H9 (cell line): ENCODE data around the gene IRF2. TPM values are rescaled to one million over a fixed set of nuclear protein-coding genes. Genes with fewer than 3 reads are reported as not detected.

Source experiments
- DNase-seq: peaks from one replicate; pipeline ENCODE4 v3.0.0-alpha.2; 2017
- H2AFZ ChIP-seq: one replicate; pipeline ENCODE4 v1.6.1; 2013; ENCODE audit warnings: mild to moderate bottlenecking, low read length, control low read depth, moderate library complexity
- H2AK5ac ChIP-seq: 2 replicates; pipeline ENCODE4 v1.6.1; 2013; ENCODE audit warnings: low read length, control low read depth, mixed read lengths; ENCODE audit not compliant: insufficient read length
- H2BK120ac ChIP-seq: one replicate; pipeline ENCODE4 v1.6.1; 2013; ENCODE audit warnings: low read depth, mild to moderate bottlenecking, low read length, control low read depth, inconsistent platforms; ENCODE audit not compliant: poor library complexity, severe bottlenecking
- H2BK12ac ChIP-seq: 2 replicates; pipeline ENCODE4 v1.6.1; 2013; ENCODE audit warnings: low read length, control low read depth, mixed read lengths, low read depth; ENCODE audit not compliant: insufficient read length
- H2BK15ac ChIP-seq: 2 replicates; pipeline ENCODE4 v1.6.1; 2013; ENCODE audit warnings: low read depth, low read length, control low read depth
- H2BK20ac ChIP-seq: one replicate; pipeline ENCODE4 v1.6.1; 2013; ENCODE audit warnings: low read depth, mild to moderate bottlenecking, low read length, control low read depth, inconsistent platforms; ENCODE audit not compliant: poor library complexity, severe bottlenecking
- H2BK5ac ChIP-seq: 2 replicates; pipeline ENCODE4 v1.6.1; 2013; ENCODE audit warnings: low read length, control low read depth, mixed read lengths; ENCODE audit not compliant: insufficient read length
- H3K14ac ChIP-seq: 2 replicates; pipeline ENCODE4 v1.6.1; 2013; ENCODE audit warnings: low read length, control low read depth; ENCODE audit not compliant: insufficient read depth
- H3K18ac ChIP-seq: 2 replicates; pipeline ENCODE4 v1.6.1; 2013; ENCODE audit warnings: low read depth, mild to moderate bottlenecking, mixed read lengths, low read length, control low read depth; ENCODE audit not compliant: insufficient read length
- H3K23ac ChIP-seq: 2 replicates; pipeline ENCODE4 v1.6.1; 2013; ENCODE audit warnings: low read length, control low read depth, mixed read lengths, low read depth; ENCODE audit not compliant: insufficient read length
- H3K23me2 ChIP-seq: 2 replicates; pipeline ENCODE4 v1.6.1; 2013; ENCODE audit warnings: low read depth, mild to moderate bottlenecking, mixed read lengths, low read length, control low read depth; ENCODE audit not compliant: insufficient read length, poor library complexity, severe bottlenecking
- H3K27ac ChIP-seq: 2 replicates; pipeline ENCODE4 v1.5.1; 2013; ENCODE audit warnings: low read length, control low read depth, mixed read lengths, low read depth; ENCODE audit not compliant: insufficient read length
- H3K27me3 ChIP-seq: 2 replicates; pipeline ENCODE4 v1.6.1; 2013; ENCODE audit warnings: low read length, control low read depth, inconsistent platforms; ENCODE audit not compliant: insufficient read depth
- H3K4ac ChIP-seq: 2 replicates; pipeline ENCODE4 v1.6.1; 2013; ENCODE audit warnings: low read depth, mild to moderate bottlenecking, control low read depth, inconsistent platforms, low read length, moderate library complexity
- H3K4me1 ChIP-seq: 2 replicates; pipeline ENCODE4 v1.6.1; 2013; ENCODE audit warnings: low read length, control low read depth, inconsistent platforms; ENCODE audit not compliant: insufficient read depth
- H3K4me2 ChIP-seq: 2 replicates; pipeline ENCODE4 v1.6.1; 2013; ENCODE audit warnings: low read length, control low read depth, mixed read lengths; ENCODE audit not compliant: insufficient read length, insufficient read depth
- H3K56ac ChIP-seq: 2 replicates; pipeline ENCODE4 v1.6.1; 2013; ENCODE audit warnings: low read depth, mild to moderate bottlenecking, mixed read lengths, low read length, control low read depth; ENCODE audit not compliant: insufficient read length
- H3K79me1 ChIP-seq: 2 replicates; pipeline ENCODE4 v1.6.1; 2013; ENCODE audit warnings: low read depth, mild to moderate bottlenecking, moderate library complexity, low read length, control low read depth, inconsistent platforms; ENCODE audit not compliant: insufficient read depth, poor library complexity, severe bottlenecking
- H3K79me2 ChIP-seq: 2 replicates; pipeline ENCODE4 v1.6.1; 2013; ENCODE audit warnings: low read length, control low read depth, inconsistent platforms; ENCODE audit not compliant: insufficient read depth
- H3K9ac ChIP-seq: 2 replicates; pipeline ENCODE4 v1.6.1; 2013; ENCODE audit warnings: low read length, control low read depth, mixed read lengths; ENCODE audit not compliant: insufficient read length; ENCODE audit errors: extremely low read depth
- H3K9me3 ChIP-seq: one replicate; pipeline ENCODE4 v1.6.1; 2013; ENCODE audit warnings: low read depth, low read length, inconsistent platforms; ENCODE audit not compliant: control insufficient read depth
- H3T11ph ChIP-seq: one replicate; pipeline ENCODE4 v1.6.1; 2013; ENCODE audit warnings: mild to moderate bottlenecking, low read length, control low read depth, inconsistent platforms
- H4K20me1 ChIP-seq: one replicate; pipeline ENCODE4 v1.6.1; 2013; ENCODE audit not compliant: control insufficient read depth, insufficient read length, insufficient read depth
- H4K5ac ChIP-seq: 2 replicates; pipeline ENCODE4 v1.6.1; 2013; ENCODE audit warnings: low read depth, mild to moderate bottlenecking, mixed read lengths, low read length, control low read depth; ENCODE audit not compliant: insufficient read length
- H4K8ac ChIP-seq: replicated peaks from 2 replicates; pipeline ENCODE4 v1.6.1; 2013; ENCODE audit warnings: low read length, control low read depth, mixed read lengths, low read depth; ENCODE audit not compliant: insufficient read length
- H4K91ac ChIP-seq: 2 replicates; pipeline ENCODE4 v1.6.1; 2013; ENCODE audit warnings: low read depth, mild to moderate bottlenecking, moderate library complexity, mixed read lengths, low read length, control low read depth; ENCODE audit not compliant: insufficient read length
- H3K27ac Mint-ChIP-seq, 3 experiments: 2 replicates in 2 of 3; 3 replicates in 1 of 3; pipeline ENCODE4 v1.8.0; 2020 to 2021; ENCODE audit warnings: mixed read lengths in 3 of 3, mild to moderate bottlenecking in 1 of 3, moderate library complexity in 1 of 3
- H3K27me3 Mint-ChIP-seq: 2 replicates; pipeline ENCODE4 v1.8.0; 2021; ENCODE audit warnings: low read depth, mild to moderate bottlenecking, moderate library complexity, mixed read lengths
- H3K36me3 Mint-ChIP-seq, 3 experiments: 2 replicates in 2 of 3; 3 replicates in 1 of 3; pipeline ENCODE4 v1.8.0; 2020 to 2021; ENCODE audit warnings: low read depth in 3 of 3, mixed read lengths in 3 of 3; ENCODE audit not compliant: insufficient read depth in 1 of 3
- H3K4me1 Mint-ChIP-seq, 2 experiments: 2 replicates each; pipeline ENCODE4 v1.8.0; 2020; ENCODE audit warnings: mixed read lengths in 2 of 2
- H3K4me3 Mint-ChIP-seq, 2 experiments: 2 replicates in 1 of 2; 3 replicates in 1 of 2; pipeline ENCODE4 v1.8.0; 2020 to 2021; ENCODE audit warnings: mild to moderate bottlenecking in 2 of 2, mixed read lengths in 2 of 2, moderate library complexity in 1 of 2
- H3K9me3 Mint-ChIP-seq, 2 experiments: 2 replicates in 1 of 2; 3 replicates in 1 of 2; pipeline ENCODE4 v1.8.0; 2020; ENCODE audit warnings: mild to moderate bottlenecking in 2 of 2, mixed read lengths in 2 of 2, moderate library complexity in 1 of 2
- CTCF ChIP-seq: fragments of 200-600 bp; sonication (generic); conservative IDR thresholded peaks from 3 replicates; pipeline ENCODE4 v1.8.0; 2021; ENCODE audit warnings: antibody characterized with exemption, mild to moderate bottlenecking
- WGBS: extraction: QIAGEN DNeasy Blood & Tissue Kit; methylation state at CpG from one replicate; pipeline ENCODE4 v1.1.7; 2013; ENCODE audit warnings: missing lambda C conversion rate, low lambda C conversion rate, mixed read lengths; ENCODE audit not compliant: insufficient read length; ENCODE audit errors: extremely low coverage; 5-methylcytosine and 5-hydroxymethylcytosine counted together
- total RNA-seq: library from RNA; stranded (reverse); gene quantifications from 2 replicates; pipeline ENCODE4 v1.2.1, GENCODE V29; 2021

The IRF2 gene
- total RNA-seq, 1 experiment from 2014 or later, result 13.5 TPM

- TF ChIP-seq CTCF, result no peak
- peaks cover 10% of the 10 kb centered on the region; the same call in 1 of the 2 replicates for H3K79me2 ChIP-seq
- no peak overlapping the region for H2BK5ac ChIP-seq
Observed at GRCh38 chr4:184463158-184463557, 11.2 kb downstream of the IRF2 start.

More at GRCh38 chr4:184463158-184463557, 11.2 kb downstream of the IRF2 start:
- H3K23ac ChIP-seq, result no peak overlapping the region
- no peak overlapping the region for H3K14ac ChIP-seq
- no peak overlapping the region for H2BK20ac ChIP-seq
- H2BK12ac ChIP-seq, result no peak overlapping the region
- no peak overlapping the region for H3K18ac ChIP-seq
- H3T11ph ChIP-seq, result no peak overlapping the region
- no peak overlapping the region for H3K4me2 ChIP-seq
- no peaks in the 10 kb centered on the region for H3K27me3 ChIP-seq
- no peak overlapping the region for H4K8ac ChIP-seq
- no peak overlapping the region for H3K56ac ChIP-seq
- H2BK15ac ChIP-seq, result no peak overlapping the region
- no peak overlapping the region for H3K27ac ChIP-seq
- Mint-ChIP-seq H3K4me1 (peaks cover 30 to 33% of the 10 kb centered on the region in 2 experiments), H3K27ac (no peak overlapping the region), H3K9me3 (no peaks in the 10 kb centered on the region), H3K4me3 (no peak overlapping the region), H3K27me3 (no peaks in the 10 kb centered on the region), H3K36me3 (no peaks in the 10 kb centered on the region; a peak in 1 of 7 replicates)
- peaks cover 4% of the 10 kb centered on the region for H3K79me1 ChIP-seq
- no peak overlapping the region for H4K91ac ChIP-seq
- H3K4me1 ChIP-seq, result peaks cover 6% of the 10 kb centered on the region; the same call in 1 of the 2 replicates
- H3K23me2 ChIP-seq, result no peaks in the 10 kb centered on the region
- no peak overlapping the region for H3K9ac ChIP-seq
- H2BK120ac ChIP-seq, result no peak overlapping the region
- no peaks in the 10 kb centered on the region for H3K9me3 ChIP-seq
- no peak overlapping the region for H3K4ac ChIP-seq
- no peak overlapping the region for H2AFZ ChIP-seq
- H4K20me1 ChIP-seq, result no peaks in the 10 kb centered on the region
- no peak for DNase-seq
- no peak overlapping the region for H4K5ac ChIP-seq
- H2AK5ac ChIP-seq, result no peak overlapping the region
- WGBS, result no CpG with 5 or more reads among the region's 2 CpGs
